Natural killer cell treated with Interleukin-12 subunit alpha and Interleukin-12 subunit beta and Interleukin-15 and Interleukin-18, amount 100 ng/mL, for 72 hours (primary cell): ENCODE data around the gene SOST. TPM values are rescaled to one million over a fixed set of nuclear protein-coding genes. Genes with fewer than 3 reads are reported as not detected.
A peak's percentile ranks its signal among the peaks of the same experiment; 100 is the strongest.

Source experiments
- ATAC-seq, 2 donors: fragments of 150-1000 bp; cut with Tn5 transposase in 1 of 2; sonication (Bioruptor Pico), chemical (Tn5 transposase) in 1 of 2; 2 replicates each; pipeline ENCODE4 v1.10.0; 2021
- DNase-seq: peaks from one replicate; pipeline ENCODE4 v3.0.0; 2022; ENCODE audit warnings: low spot score
- H3K27ac Mint-ChIP-seq, 2 donors: 1 replicate in 1 of 2; 2 replicates in 1 of 2; pipeline ENCODE4 v1.8.0; 2022; ENCODE audit warnings: mixed read lengths in 2 of 2, mild to moderate bottlenecking in 1 of 2, moderate library complexity in 1 of 2
- H3K27me3 Mint-ChIP-seq, 2 donors: 1 replicate in 1 of 2; 2 replicates in 1 of 2; pipeline ENCODE4 v1.8.0; 2022; ENCODE audit warnings: mixed read lengths in 2 of 2
- H3K36me3 Mint-ChIP-seq: one replicate; pipeline ENCODE4 v1.8.0; 2022; ENCODE audit warnings: mixed read lengths
- H3K4me1 Mint-ChIP-seq, 2 donors: 1 replicate in 1 of 2; 2 replicates in 1 of 2; pipeline ENCODE4 v1.8.0; 2022; ENCODE audit warnings: low read depth in 2 of 2, mixed read lengths in 2 of 2, mild to moderate bottlenecking in 1 of 2
- H3K4me3 Mint-ChIP-seq: one replicate; pipeline ENCODE4 v1.8.0; 2022; ENCODE audit warnings: mixed read lengths
- H3K9me3 Mint-ChIP-seq: 2 replicates; pipeline ENCODE4 v1.8.0; 2022; ENCODE audit warnings: mixed read lengths
- total RNA-seq, 2 donors: library from RNA; stranded (reverse); gene quantifications; one replicate each; pipeline ENCODE4 v1.2.3, GENCODE V29; 2022

SOST gene
- total RNA-seq, 2 donors from 2014 or later, result not detected

- peaks cover 0 to 4% of the 10 kb centered on the region in 2 donors for H3K27me3 Mint-ChIP-seq
- no peak for ATAC-seq
- H3K27ac Mint-ChIP-seq, result no peak overlapping the region
- no peaks in the 10 kb centered on the region for H3K9me3 Mint-ChIP-seq
- DNase-seq, result no peak
- H3K36me3 Mint-ChIP-seq, result no peaks in the 10 kb centered on the region
- no peak overlapping the region for H3K4me3 Mint-ChIP-seq
- H3K4me1 Mint-ChIP-seq, result peaks cover 7 to 25% of the 10 kb centered on the region in 2 donors
These were observed 10.8 kb upstream of the SOST start for GRCh38 chr17:43769426-43769825.

- Mint-ChIP-seq H3K9me3 (no peaks in the 10 kb centered on the region), H3K36me3 (no peaks in the 10 kb centered on the region), H3K27ac (no peak overlapping the region), H3K4me1 (peaks cover 7 to 20% of the 10 kb centered on the region in 2 donors), H3K4me3 (no peak overlapping the region), H3K27me3 (peaks cover 0 to 4% of the 10 kb centered on the region in 2 donors)
- no peak for ATAC-seq
- no peak for DNase-seq
These were observed 10.4 kb upstream of the SOST start for GRCh38 chr17:43768943-43769342.

GRCh38 chr17:43768382-43768781 lies 9.8 kb upstream of the SOST start:
- Mint-ChIP-seq H3K4me1 (peaks cover 4 to 14% of the 10 kb centered on the region in 2 donors), H3K27ac (no peak overlapping the region), H3K36me3 (no peaks in the 10 kb centered on the region), H3K4me3 (no peak overlapping the region), H3K27me3 (peaks cover 0 to 7% of the 10 kb centered on the region in 2 donors), H3K9me3 (no peaks in the 10 kb centered on the region)
- no peak for ATAC-seq
- no peak for DNase-seq

- ATAC-seq, result no peak
- Mint-ChIP-seq H3K36me3 (no peaks in the 10 kb centered on the region), H3K4me3 (no peak overlapping the region), H3K4me1 (peaks cover 0 to 7% of the 10 kb centered on the region in 2 donors), H3K27me3 (peaks cover 0 to 7% of the 10 kb centered on the region in 2 donors), H3K27ac (no peak overlapping the region), H3K9me3 (no peaks in the 10 kb centered on the region)
- DNase-seq, result no peak
These were observed 9.1 kb upstream of the SOST start for GRCh38 chr17:43767713-43768059.

GRCh38 chr17:43767053-43767712 lies 8.6 kb upstream of the SOST start:
- Mint-ChIP-seq H3K9me3 (no peaks in the 10 kb centered on the region), H3K4me1 (peaks cover 0 to 2% of the 10 kb centered on the region in 2 donors), H3K36me3 (no peaks in the 10 kb centered on the region), H3K27me3 (peaks cover 0 to 7% of the 10 kb centered on the region in 2 donors), H3K27ac (no peak overlapping the region), H3K4me3 (no peak overlapping the region)
- ATAC-seq, result no peak
- no peak for DNase-seq

GRCh38 chr17:43766413-43767052 lies 7.9 kb upstream of the SOST start:
- no peak for ATAC-seq
- Mint-ChIP-seq H3K4me3 (no peak overlapping the region), H3K4me1 (no peaks in the 10 kb centered on the region), H3K9me3 (no peaks in the 10 kb centered on the region), H3K36me3 (no peaks in the 10 kb centered on the region), H3K27me3 (peaks cover 0 to 7% of the 10 kb centered on the region in 2 donors), H3K27ac (no peak overlapping the region)
- DNase-seq, result no peak

GRCh38 chr17:43760254-43760852 lies 1.8 kb upstream of the SOST start:
- no peaks in the 10 kb centered on the region for H3K36me3 Mint-ChIP-seq
- no peak overlapping the region for H3K27ac Mint-ChIP-seq

GRCh38 chr17:43759836-43760235 lies 1.2 kb upstream of the SOST start:
- no peak for DNase-seq
- Mint-ChIP-seq H3K9me3 (no peaks in the 10 kb centered on the region), H3K27me3 (peaks cover 28 to 31% of the 10 kb centered on the region in 2 donors), H3K36me3 (no peaks in the 10 kb centered on the region), H3K4me3 (no peak overlapping the region), H3K4me1 (peaks cover 0 to 11% of the 10 kb centered on the region in 2 donors), H3K27ac (no peak overlapping the region)
- ATAC-seq, result no peak

More at GRCh38 chr17:43760254-43760852, 1.8 kb upstream of the SOST start:
- ATAC-seq (peak; percentile 90 to 92), DNase-seq (peak; percentile 86)
- Mint-ChIP-seq H3K9me3 (no peaks in the 10 kb centered on the region), H3K4me3 (no peak overlapping the region), H3K27me3 (peaks cover 28 to 31% of the 10 kb centered on the region in 2 donors), H3K4me1 (peaks cover 0 to 11% of the 10 kb centered on the region in 2 donors)

GRCh38 chr17:43758086-43758485 lies 505 bp downstream of the SOST start:
- no peak overlapping the region for H3K4me3 Mint-ChIP-seq
- ATAC-seq (no peak), DNase-seq (no peak)
- H3K27ac Mint-ChIP-seq, result no peak overlapping the region
- H3K27me3 Mint-ChIP-seq, result peaks cover 30 to 31% of the 10 kb centered on the region in 2 donors
- no peaks in the 10 kb centered on the region for H3K36me3 Mint-ChIP-seq
- H3K9me3 Mint-ChIP-seq, result no peaks in the 10 kb centered on the region
- H3K4me1 Mint-ChIP-seq, result peaks cover 17 to 25% of the 10 kb centered on the region in 2 donors

GRCh38 chr17:43757171-43757660 lies 1.4 kb downstream of the SOST start:
- no peaks in the 10 kb centered on the region for H3K36me3 Mint-ChIP-seq
- H3K27ac Mint-ChIP-seq, result no peak overlapping the region
- H3K4me3 Mint-ChIP-seq, result no peak overlapping the region
- ATAC-seq, result no peak
- peaks cover 31 to 36% of the 10 kb centered on the region in 2 donors for H3K27me3 Mint-ChIP-seq
- H3K4me1 Mint-ChIP-seq, result peaks cover 25 to 29% of the 10 kb centered on the region in 2 donors
- no peaks in the 10 kb centered on the region for H3K9me3 Mint-ChIP-seq
- DNase-seq, result no peak

- DNase-seq (no peak), ATAC-seq (no peak)
- Mint-ChIP-seq H3K27ac (peak overlapping the region in 1 of 2 donors; percentile 23), H3K4me1 (peaks cover 25 to 29% of the 10 kb centered on the region in 2 donors), H3K27me3 (peaks cover 31 to 36% of the 10 kb centered on the region in 2 donors), H3K4me3 (peak overlapping the region; percentile 50), H3K36me3 (no peaks in the 10 kb centered on the region), H3K9me3 (no peaks in the 10 kb centered on the region)
These were observed 2.4 kb downstream of the SOST start for GRCh38 chr17:43756201-43756600.

- Mint-ChIP-seq H3K4me3 (peak overlapping the region; percentile 50), H3K4me1 (peaks cover 25 to 29% of the 10 kb centered on the region in 2 donors), H3K27ac (no peak overlapping the region), H3K27me3 (peaks cover 31 to 36% of the 10 kb centered on the region in 2 donors), H3K9me3 (no peaks in the 10 kb centered on the region), H3K36me3 (no peaks in the 10 kb centered on the region)
- peak; percentile 34 for DNase-seq
- peak; percentile 51 to 58 for ATAC-seq
These were observed 3.2 kb downstream of the SOST start for GRCh38 chr17:43755389-43755875.

GRCh38 chr17:43754947-43755346 lies 3.6 kb downstream of the SOST start:
- H3K4me1 Mint-ChIP-seq, result peaks cover 25 to 26% of the 10 kb centered on the region in 2 donors
- DNase-seq (peak; percentile 42), ATAC-seq (no peak)
- no peak overlapping the region for H3K27ac Mint-ChIP-seq
- H3K27me3 Mint-ChIP-seq, result peaks cover 35 to 38% of the 10 kb centered on the region in 2 donors
- no peaks in the 10 kb centered on the region for H3K36me3 Mint-ChIP-seq
- H3K9me3 Mint-ChIP-seq, result no peaks in the 10 kb centered on the region
- no peak overlapping the region for H3K4me3 Mint-ChIP-seq
